Measurements from ENCODE around the gene TARDBP. TPM values are rescaled to one million over a fixed set of nuclear protein-coding genes. Genes with fewer than 3 reads are reported as not detected.

Gene TARDBP
- polyA plus RNA-seq, 1 experiment = 55.5 TPM

- Histone ChIP-seq H3K36me3 (ENCODE audit: control insufficient read depth, insufficient read depth, low read length) (peaks cover 17% of the 10 kb centered on the region), H3K27me3 (ENCODE audit: control insufficient read depth, insufficient read depth, low read length) (no peaks in the 10 kb centered on the region), H3K4me3 (ENCODE audit: low read depth, low read length) (no peak overlapping the region)
- DNase-seq (ENCODE audit: low read depth) = no peak
- no peak for TF ChIP-seq CTCF (IDR thresholded peaks at IDR 0.05; ENCODE audit: insufficient read depth, low read depth, low read length)
- POLR2A ChIA-PET = no interaction called here
- CTCF ChIA-PET = interaction anchor here (2.3 kb wide), 1 partner anchor 19 kb away, joined by 11 read pairs; no protein-coding TSS in a partner anchor
Observed at GRCh38 chr1:11056504-11056903, 44.0 kb downstream of the TARDBP start.

GRCh38 chr1:11057477-11057876, 45.0 kb downstream of the TARDBP start:
- Histone ChIP-seq H3K36me3 (ENCODE audit: control insufficient read depth, insufficient read depth, low read length) (peaks cover 17% of the 10 kb centered on the region), H3K4me3 (ENCODE audit: low read depth, low read length) (no peak overlapping the region), H3K27me3 (ENCODE audit: control insufficient read depth, insufficient read depth, low read length) (no peaks in the 10 kb centered on the region)
- ChIA-PET POLR2A (no interaction called here), CTCF (interaction anchor here (2.3 kb wide), 1 partner anchor 20 kb away, joined by 11 read pairs; no protein-coding TSS in a partner anchor)
- DNase-seq (ENCODE audit: low read depth) = no peak
- no peak for TF ChIP-seq CTCF (IDR thresholded peaks at IDR 0.05; ENCODE audit: insufficient read depth, low read depth, low read length)

- no peak overlapping the region for H3K4me3 ChIP-seq (ENCODE audit: low read depth, low read length)
- H3K36me3 ChIP-seq (ENCODE audit: control insufficient read depth, insufficient read depth, low read length) = peaks cover 18% of the 10 kb centered on the region
- CTCF ChIA-PET = interaction anchor here (2.3 kb wide), 1 partner anchor 21 kb away, joined by 11 read pairs; no protein-coding TSS in a partner anchor
- POLR2A ChIA-PET = no interaction called here
- DNase-seq (ENCODE audit: low read depth) = no peak
- no peak for TF ChIP-seq CTCF (IDR thresholded peaks at IDR 0.05; ENCODE audit: insufficient read depth, low read depth, low read length)
- no peaks in the 10 kb centered on the region for H3K27me3 ChIP-seq (ENCODE audit: control insufficient read depth, insufficient read depth, low read length)
Observed at GRCh38 chr1:11058026-11058425, 45.6 kb downstream of the TARDBP start.

GRCh38 chr1:11058595-11059154, 46.2 kb downstream of the TARDBP start:
- DNase-seq (ENCODE audit: low read depth) = no peak
- Histone ChIP-seq H3K4me3 (ENCODE audit: low read depth, low read length) (peak overlapping the region; percentile 96), H3K27me3 (ENCODE audit: control insufficient read depth, insufficient read depth, low read length) (no peaks in the 10 kb centered on the region), H3K36me3 (ENCODE audit: control insufficient read depth, insufficient read depth, low read length) (peaks cover 21% of the 10 kb centered on the region)
- no peak for TF ChIP-seq CTCF (IDR thresholded peaks at IDR 0.05; ENCODE audit: insufficient read depth, low read depth, low read length)
- ChIA-PET CTCF (interaction anchor here (2.3 kb wide), 1 partner anchor 21 kb away, joined by 11 read pairs; no protein-coding TSS in a partner anchor), POLR2A (interaction anchor here (0.6 kb wide), 1 partner anchor 1110 kb away, joined by 7 read pairs; no protein-coding TSS in a partner anchor)

GRCh38 chr1:11059155-11059967, 46.9 kb downstream of the TARDBP start:
- H3K4me3 ChIP-seq (ENCODE audit: low read depth, low read length) = peak overlapping the region; percentile 96
- H3K36me3 ChIP-seq (ENCODE audit: control insufficient read depth, insufficient read depth, low read length) = peaks cover 21% of the 10 kb centered on the region
- H3K27me3 ChIP-seq (ENCODE audit: control insufficient read depth, insufficient read depth, low read length) = no peaks in the 10 kb centered on the region
- POLR2A ChIA-PET = no interaction called here
- no peak for TF ChIP-seq CTCF (IDR thresholded peaks at IDR 0.05; ENCODE audit: insufficient read depth, low read depth, low read length)
- CTCF ChIA-PET = interaction anchor here (3.6 kb wide), 1 partner anchor 21 kb away, joined by 17 read pairs; no protein-coding TSS in a partner anchor
- DNase-seq (ENCODE audit: low read depth) = no peak
